B cell (primary cell): ENCODE results near the gene CKMT1B. TPM values are rescaled to one million over a fixed set of nuclear protein-coding genes. Genes with fewer than 3 reads are reported as not detected.

Experiments used
- polyA plus RNA-seq: library from polyadenylated mRNA; depleted of rRNA; stranded (reverse); fragments of >200 nt; gene quantifications from 2 replicates; pipeline ENCODE4 v1.2.3, GENCODE V29; 2012
- small RNA-seq: library from RNA; depleted of rRNA; stranded (forward); fragments of <200 nt; gene quantifications from one replicate; pipeline ENCODE3, GENCODE V24; 2012; ENCODE audit warnings: low replicate concordance, low read depth; ENCODE audit not compliant: insufficient read length
- total RNA-seq, 2 donors: library from RNA; stranded (reverse); fragments of 120-200 nt in 1 of 2; gene quantifications; 1 replicate in 1 of 2; 2 replicates in 1 of 2; pipeline versions ENCODE4 v1.2.3 to v1.2.4, GENCODE V29; 2013 to 2022

The CKMT1B gene
- total and polyA plus RNA-seq, 2 donors (not counting 1 experiment from before 2014, with no cell fraction given): not detected

Small RNA genes within 50 kb of the gene (small RNA-seq; reads per million reads assigned to genes)
- gene PDIA3P2: not detected
- gene RNU6-554P: not detected
- not detected for gene RNU6-610P

Other genes with a start within 250 kb of the CKMT1B start
- 51.5 and 54.4 TPM in 2 replicates for gene ZSCAN29, start 223.0 kb upstream of the CKMT1B start, total RNA-seq
- 14.9 and 16.1 TPM in 2 replicates for gene ZSCAN29, start 223.0 kb upstream of the CKMT1B start, polyA plus RNA-seq
- gene TUBGCP4, start 222.9 kb upstream of the CKMT1B start, total RNA-seq: 24.0 and 31.6 TPM in 2 replicates
- 9.4 and 10.0 TPM in 2 replicates for gene TUBGCP4, start 222.9 kb upstream of the CKMT1B start, polyA plus RNA-seq
- 70.5 and 88.4 TPM in 2 replicates for gene TP53BP1, start 100.9 kb upstream of the CKMT1B start, total RNA-seq
- 13.1 and 17.6 TPM in 2 replicates for gene TP53BP1, start 100.9 kb upstream of the CKMT1B start, polyA plus RNA-seq
- gene MAP1A, start 76.4 kb upstream of the CKMT1B start, total RNA-seq: 0.07 and 0.17 TPM in 2 replicates
- gene MAP1A, start 76.4 kb upstream of the CKMT1B start, polyA plus RNA-seq: 0.03 and 0.06 TPM in 2 replicates
- 88.9 and 94.8 TPM in 2 replicates for gene PPIP5K1, start 3.8 kb upstream of the CKMT1B start, total RNA-seq
- 40.2 and 40.6 TPM in 2 replicates for gene PPIP5K1, start 3.8 kb upstream of the CKMT1B start, polyA plus RNA-seq
- 1.0 and 1.3 TPM in 2 replicates for gene STRC, start 24.8 kb downstream of the CKMT1B start, total RNA-seq
- gene STRC, start 24.8 kb downstream of the CKMT1B start, polyA plus RNA-seq: 1.3 and 1.7 TPM in 2 replicates
- 17.2 and 21.3 TPM in 2 replicates for gene CATSPER2, start 54.8 kb downstream of the CKMT1B start, total RNA-seq
- gene CATSPER2, start 54.8 kb downstream of the CKMT1B start, polyA plus RNA-seq: 6.7 and 7.9 TPM in 2 replicates
- not detected in 2 replicates for gene CKMT1A, start 99.8 kb downstream of the CKMT1B start, total RNA-seq
- gene CKMT1A, start 99.8 kb downstream of the CKMT1B start, polyA plus RNA-seq: 0.12 TPM in 1 of 2 replicates, not detected in the other
- gene PDIA3, start 152.4 kb downstream of the CKMT1B start, total RNA-seq: 82.5 and 83.1 TPM in 2 replicates
- gene PDIA3, start 152.4 kb downstream of the CKMT1B start, polyA plus RNA-seq: 42.7 and 122 TPM in 2 replicates
- gene ELL3, start 182.9 kb downstream of the CKMT1B start, total RNA-seq: 88.8 and 90.0 TPM in 2 replicates
- 19.0 and 22.0 TPM in 2 replicates for gene ELL3, start 182.9 kb downstream of the CKMT1B start, polyA plus RNA-seq
- gene SERF2, start 198.3 kb downstream of the CKMT1B start, total RNA-seq: 436 and 455 TPM in 2 replicates
- 806 and 821 TPM in 2 replicates for gene SERF2, start 198.3 kb downstream of the CKMT1B start, polyA plus RNA-seq
- 0.24 and 0.32 TPM in 2 replicates for gene SERINC4, start 206.2 kb downstream of the CKMT1B start, total RNA-seq
- gene SERINC4, start 206.2 kb downstream of the CKMT1B start, polyA plus RNA-seq: 0.10 TPM in 1 of 2 replicates, not detected in the other
- 24.0 and 25.7 TPM in 2 replicates for gene HYPK, start 206.6 kb downstream of the CKMT1B start, total RNA-seq
- 23.5 and 61.7 TPM in 2 replicates for gene HYPK, start 206.6 kb downstream of the CKMT1B start, polyA plus RNA-seq
- 22.0 and 22.1 TPM in 2 replicates for gene MFAP1, start 230.7 kb downstream of the CKMT1B start, total RNA-seq
- 3.4 and 9.9 TPM in 2 replicates for gene MFAP1, start 230.7 kb downstream of the CKMT1B start, polyA plus RNA-seq
- gene WDR76, start 233.0 kb downstream of the CKMT1B start, total RNA-seq: 10.9 and 12.7 TPM in 2 replicates
- 1.9 and 3.0 TPM in 2 replicates for gene WDR76, start 233.0 kb downstream of the CKMT1B start, polyA plus RNA-seq